GM12878 (cell line): ENCODE data around the gene RERG. TPM values are rescaled to one million over a fixed set of nuclear protein-coding genes. Genes with fewer than 3 reads are reported as not detected.

Experiments used
- ATAC-seq: fragments of 200-7000 bp; cut with Tn5 transposase; 3 replicates; pipeline ENCODE4 v1.9.1; 2020; ENCODE audit warnings: mild to moderate bottlenecking, moderate library complexity
- BruUV-seq: library from RNA; stranded (reverse); fragments of 400-500 nt; replicated peaks from 2 replicates; lab custom pipeline; 2021; lab: Mats Ljungman, UMichigan
- CTCF ChIA-PET: fragments of 300-600 bp; sonication (Branson Sonifier 250); formaldehyde crosslinking; extraction: SDS; loops from one replicate; lab custom pipeline; 2021; ENCODE audit warnings: inconsistent platforms; lab: Yijun Ruan, JAX
- POLR2A ChIA-PET: fragments of 350-600 bp; formaldehyde crosslinking; extraction: SDS; loops from one replicate; lab custom pipeline; 2021; ENCODE audit warnings: inconsistent platforms; lab: Charles Lee
- RAD21 ChIA-PET: fragments of 300-600 bp; sonication (Branson Sonifier 250); formaldehyde crosslinking; loops from one replicate; lab custom pipeline; 2023; ENCODE audit warnings: antibody characterized with exemption; ENCODE audit not compliant: unreplicated experiment; lab: Charles Lee
- SMC1A ChIA-PET: fragments of 300-600 bp; sonication (Branson Sonifier 250); formaldehyde crosslinking; loops from one replicate; lab custom pipeline; 2023; ENCODE audit not compliant: unreplicated experiment, uncharacterized antibody; lab: Charles Lee
- DNase-seq: peaks from one replicate; pipeline ENCODE4 v3.0.0-alpha.2; 2011; ENCODE audit warnings: low read depth, low spot score
- FAIRE-seq: peaks from 3 replicates; lab custom pipeline; 2011; peaks lifted over from hg19 to GRCh38; lab: Jason Lieb, UNC
- H2AFZ ChIP-seq: 2 replicates; pipeline ENCODE4 v1.6.0; 2011; ENCODE audit warnings: low read depth, low read length, control low read depth; ENCODE audit not compliant: control insufficient read depth
- H3K27ac ChIP-seq: 2 replicates; pipeline ENCODE4 v1.5.1; 2011; ENCODE audit warnings: control low read depth; ENCODE audit not compliant: control insufficient read depth, insufficient read depth
- H3K27me3 ChIP-seq, 2 experiments: replicated peaks in 1 of 2; 2 replicates each; pipeline versions ENCODE4 v1.6.0 to v1.6.1; 2011; ENCODE audit warnings: low read length in 1 of 2; ENCODE audit not compliant: control insufficient read depth in 2 of 2, insufficient read depth in 2 of 2
- H3K36me3 ChIP-seq, 2 experiments: 2 replicates each; pipeline ENCODE4 v1.5.1; 2011; ENCODE audit warnings: low read length in 1 of 2; ENCODE audit not compliant: control insufficient read depth in 2 of 2, insufficient read depth in 2 of 2
- H3K4me1 ChIP-seq: 2 replicates; pipeline ENCODE4 v1.6.1; 2011; ENCODE audit warnings: mild to moderate bottlenecking, low read length, moderate library complexity, mixed read lengths; ENCODE audit not compliant: control insufficient read depth, insufficient read depth
- H3K4me2 ChIP-seq: 2 replicates; pipeline ENCODE4 v1.6.0; 2011; ENCODE audit warnings: control low read depth; ENCODE audit not compliant: control insufficient read depth, insufficient read depth
- H3K4me3 ChIP-seq: fragments of 200-600 bp; sonication (generic); 2 replicates; pipeline ENCODE4 v1.5.1; 2016
- H3K79me2 ChIP-seq: 2 replicates; pipeline ENCODE4 v1.6.0; 2011; ENCODE audit warnings: low read length; ENCODE audit not compliant: control insufficient read depth, insufficient read depth
- H3K9ac ChIP-seq: 2 replicates; pipeline ENCODE4 v1.8.0; 2011; ENCODE audit warnings: low read length, control low read depth, mixed read lengths; ENCODE audit not compliant: control insufficient read depth, insufficient read depth
- H3K9me3 ChIP-seq: replicated peaks from 3 replicates; pipeline ENCODE4 v1.5.1; 2011; ENCODE audit warnings: mild to moderate bottlenecking, low read length; ENCODE audit not compliant: control insufficient read depth, insufficient read depth
- H4K20me1 ChIP-seq: 2 replicates; pipeline ENCODE4 v1.6.0; 2011; ENCODE audit not compliant: control insufficient read depth, insufficient read depth
- ESRRA ChIP-seq: IDR thresholded peaks from 2 replicates; pipeline ENCODE4 v1.6.1; 2012; ENCODE audit warnings: mild to moderate bottlenecking, low read length, improper control_type of control experiment
- KLF5 ChIP-seq: fragments of 450-650 bp; IDR thresholded peaks from 2 replicates; pipeline ENCODE4 v1.6.1; 2014; ENCODE audit warnings: mild to moderate bottlenecking; ENCODE audit not compliant: partially characterized antibody
- NR2F1 ChIP-seq: fragments of 450-650 bp; conservative IDR thresholded peaks from 2 replicates; pipeline ENCODE4 v1.6.1; 2017; ENCODE audit warnings: mild to moderate bottlenecking
- ZBED1 ChIP-seq: IDR thresholded peaks from 2 replicates; pipeline ENCODE4 v1.6.1; 2016; ENCODE audit warnings: borderline replicate concordance
- WGBS: methylation state at CpG from one replicate; pipeline ENCODE4 v1.1.6; 2016; ENCODE audit warnings: low lambda C conversion rate; ENCODE audit not compliant: insufficient replicate concordance, insufficient coverage; ENCODE audit errors: missing lambda C conversion rate; 5-methylcytosine and 5-hydroxymethylcytosine counted together
- in situ Hi-C: fragments of 300-500 bp; cut with MboI; formaldehyde crosslinking; loops from 9 replicates; pipeline ENCODE4 v1.14.3; 2018; ENCODE audit warnings: mixed read lengths
- intact Hi-C: fragments of 100-400 bp; cut with micrococcal nuclease; formaldehyde crosslinking; loops from one replicate; pipeline ENCODE4 v1.14.2; 2022; ENCODE audit not compliant: unreplicated experiment
- polyA plus RNA-seq, 11 experiments: library from polyadenylated mRNA; depleted of rRNA in 4 of 11; unstranded in 6 of 11; stranded (reverse) in 5 of 11; fragments of >200 nt; fragmentation: Nextera tagmentation in 4 of 11; fragmentation: Illumina TruSeq in 1 of 11; extraction: Ambion mirVana in 4 of 11; extraction: Trizol in 1 of 11; gene quantifications; 1 replicate in 1 of 11; 2 replicates in 10 of 11; pipeline versions ENCODE4 v1.2.1 to v1.2.3, GENCODE V29; 2011 to 2016; ENCODE audit warnings: inconsistent platforms in 2 of 11, missing spikeins in 2 of 11, low read depth in 1 of 11
- total RNA-seq, 4 experiments: library from RNA; depleted of rRNA in 3 of 4; stranded (reverse); fragments of >200 nt in 3 of 4; fragmentation: Illumina TruSeq in 1 of 4; extraction: Trizol in 1 of 4; gene quantifications; 2 replicates each; pipeline versions ENCODE4 v1.2.1 to v1.2.3, GENCODE V29; 2013 to 2021
- TF ChIP-seq, protein P1 (sequence below): fragments of 450-650 bp; IDR thresholded peaks from 2 replicates; pipeline ENCODE4 v1.6.1; 2017; ENCODE audit warnings: low read depth, mild to moderate bottlenecking, moderate library complexity
- TF ChIP-seq, protein P2 (sequence below): IDR thresholded peaks from 2 replicates; pipeline ENCODE4 v1.6.1; 2011; ENCODE audit warnings: low read depth, mild to moderate bottlenecking, low read length, moderate library complexity, borderline replicate concordance; ENCODE audit errors: extremely low read depth
- TF ChIP-seq, protein P3 (sequence below): IDR thresholded peaks from 2 replicates; pipeline ENCODE4 v1.6.1; 2012; ENCODE audit warnings: improper control_type of control experiment, low read depth, low read length; ENCODE audit not compliant: insufficient replicate concordance
- TF ChIP-seq, protein P4 (sequence below): fragments of 450-650 bp; IDR thresholded peaks from 2 replicates; pipeline ENCODE4 v1.6.1; 2018; ENCODE audit warnings: mild to moderate bottlenecking, low read depth, moderate library complexity; ENCODE audit not compliant: partially characterized antibody
- TF ChIP-seq, protein P5 (sequence below): fragments of 450-650 bp; IDR thresholded peaks from 2 replicates; pipeline ENCODE4 v1.6.1; 2016; ENCODE audit warnings: mild to moderate bottlenecking, moderate library complexity, borderline replicate concordance

The RERG gene
- total and polyA plus RNA-seq, 10 of the 15 experiments (the other 5 are each of a cell fraction or from before 2014, with no cell fraction given) = 0.03 to 5.3 (median 0.05) TPM; not detected in 5

DNA sequence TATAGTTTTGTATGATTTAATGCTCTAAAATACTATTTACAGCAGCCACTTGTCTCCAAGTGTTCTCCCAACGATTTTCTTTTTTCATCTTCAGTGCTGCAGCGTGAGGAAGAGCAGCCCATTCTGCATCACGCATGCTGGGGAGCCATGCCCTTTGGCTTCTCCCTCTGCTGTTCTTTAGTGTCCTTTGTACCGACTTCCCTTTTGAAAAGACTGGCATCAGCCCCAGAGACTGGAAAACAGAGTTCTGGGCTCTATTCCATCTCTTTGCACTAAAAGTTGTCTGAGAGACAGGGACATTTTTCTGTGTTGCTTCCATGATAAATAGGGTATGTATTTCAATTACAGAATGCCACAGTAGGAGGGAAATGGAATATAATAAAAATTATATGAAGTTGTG is 105.1 kb downstream of the RERG start:
- SMC1A ChIA-PET = no interaction called here
- FAIRE-seq (no peak), ATAC-seq (no peak), DNase-seq (no peak)
- CTCF ChIA-PET = no interaction called here
- in situ Hi-C loops = no loop called here
- BruUV-seq = no TSS peak
- no peaks in the 10 kb centered on the region for H3K36me3 ChIP-seq
- intact Hi-C loops = no loop called here
- no peaks in the 10 kb centered on the region for H3K4me1 ChIP-seq
- no peak overlapping the region for H2AFZ ChIP-seq
- no peak overlapping the region for H3K27ac ChIP-seq
- H3K9ac ChIP-seq = no peak overlapping the region
- no peaks in the 10 kb centered on the region for H3K9me3 ChIP-seq
- POLR2A ChIA-PET = no interaction called here
- no peak overlapping the region for H3K4me2 ChIP-seq
- no peak overlapping the region for H3K4me3 ChIP-seq
- RAD21 ChIA-PET = no interaction called here
- H4K20me1 ChIP-seq = no peaks in the 10 kb centered on the region
- WGBS = 23% methylated on average over 4 of the region's 4 CpGs
- no peaks in the 10 kb centered on the region for H3K27me3 ChIP-seq
- no peaks in the 10 kb centered on the region for H3K79me2 ChIP-seq
- TF ChIP-seq, protein P1, sequence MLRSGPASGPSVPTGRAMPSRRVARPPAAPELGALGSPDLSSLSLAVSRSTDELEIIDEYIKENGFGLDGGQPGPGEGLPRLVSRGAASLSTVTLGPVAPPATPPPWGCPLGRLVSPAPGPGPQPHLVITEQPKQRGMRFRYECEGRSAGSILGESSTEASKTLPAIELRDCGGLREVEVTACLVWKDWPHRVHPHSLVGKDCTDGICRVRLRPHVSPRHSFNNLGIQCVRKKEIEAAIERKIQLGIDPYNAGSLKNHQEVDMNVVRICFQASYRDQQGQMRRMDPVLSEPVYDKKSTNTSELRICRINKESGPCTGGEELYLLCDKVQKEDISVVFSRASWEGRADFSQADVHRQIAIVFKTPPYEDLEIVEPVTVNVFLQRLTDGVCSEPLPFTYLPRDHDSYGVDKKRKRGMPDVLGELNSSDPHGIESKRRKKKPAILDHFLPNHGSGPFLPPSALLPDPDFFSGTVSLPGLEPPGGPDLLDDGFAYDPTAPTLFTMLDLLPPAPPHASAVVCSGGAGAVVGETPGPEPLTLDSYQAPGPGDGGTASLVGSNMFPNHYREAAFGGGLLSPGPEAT = no peak
- TF ChIP-seq, protein P2, sequence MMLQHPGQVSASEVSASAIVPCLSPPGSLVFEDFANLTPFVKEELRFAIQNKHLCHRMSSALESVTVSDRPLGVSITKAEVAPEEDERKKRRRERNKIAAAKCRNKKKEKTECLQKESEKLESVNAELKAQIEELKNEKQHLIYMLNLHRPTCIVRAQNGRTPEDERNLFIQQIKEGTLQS = no peak
- TF ChIP-seq NR2F1 (no peak), ZBED1 (no peak), ESRRA (no peak), KLF5 (no peak)
- TF ChIP-seq, protein P3, sequence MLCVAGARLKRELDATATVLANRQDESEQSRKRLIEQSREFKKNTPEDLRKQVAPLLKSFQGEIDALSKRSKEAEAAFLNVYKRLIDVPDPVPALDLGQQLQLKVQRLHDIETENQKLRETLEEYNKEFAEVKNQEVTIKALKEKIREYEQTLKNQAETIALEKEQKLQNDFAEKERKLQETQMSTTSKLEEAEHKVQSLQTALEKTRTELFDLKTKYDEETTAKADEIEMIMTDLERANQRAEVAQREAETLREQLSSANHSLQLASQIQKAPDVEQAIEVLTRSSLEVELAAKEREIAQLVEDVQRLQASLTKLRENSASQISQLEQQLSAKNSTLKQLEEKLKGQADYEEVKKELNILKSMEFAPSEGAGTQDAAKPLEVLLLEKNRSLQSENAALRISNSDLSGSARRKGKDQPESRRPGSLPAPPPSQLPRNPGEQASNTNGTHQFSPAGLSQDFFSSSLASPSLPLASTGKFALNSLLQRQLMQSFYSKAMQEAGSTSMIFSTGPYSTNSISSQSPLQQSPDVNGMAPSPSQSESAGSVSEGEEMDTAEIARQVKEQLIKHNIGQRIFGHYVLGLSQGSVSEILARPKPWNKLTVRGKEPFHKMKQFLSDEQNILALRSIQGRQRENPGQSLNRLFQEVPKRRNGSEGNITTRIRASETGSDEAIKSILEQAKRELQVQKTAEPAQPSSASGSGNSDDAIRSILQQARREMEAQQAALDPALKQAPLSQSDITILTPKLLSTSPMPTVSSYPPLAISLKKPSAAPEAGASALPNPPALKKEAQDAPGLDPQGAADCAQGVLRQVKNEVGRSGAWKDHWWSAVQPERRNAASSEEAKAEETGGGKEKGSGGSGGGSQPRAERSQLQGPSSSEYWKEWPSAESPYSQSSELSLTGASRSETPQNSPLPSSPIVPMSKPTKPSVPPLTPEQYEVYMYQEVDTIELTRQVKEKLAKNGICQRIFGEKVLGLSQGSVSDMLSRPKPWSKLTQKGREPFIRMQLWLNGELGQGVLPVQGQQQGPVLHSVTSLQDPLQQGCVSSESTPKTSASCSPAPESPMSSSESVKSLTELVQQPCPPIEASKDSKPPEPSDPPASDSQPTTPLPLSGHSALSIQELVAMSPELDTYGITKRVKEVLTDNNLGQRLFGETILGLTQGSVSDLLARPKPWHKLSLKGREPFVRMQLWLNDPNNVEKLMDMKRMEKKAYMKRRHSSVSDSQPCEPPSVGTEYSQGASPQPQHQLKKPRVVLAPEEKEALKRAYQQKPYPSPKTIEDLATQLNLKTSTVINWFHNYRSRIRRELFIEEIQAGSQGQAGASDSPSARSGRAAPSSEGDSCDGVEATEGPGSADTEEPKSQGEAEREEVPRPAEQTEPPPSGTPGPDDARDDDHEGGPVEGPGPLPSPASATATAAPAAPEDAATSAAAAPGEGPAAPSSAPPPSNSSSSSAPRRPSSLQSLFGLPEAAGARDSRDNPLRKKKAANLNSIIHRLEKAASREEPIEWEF = no peak
- TF ChIP-seq, protein P4, sequence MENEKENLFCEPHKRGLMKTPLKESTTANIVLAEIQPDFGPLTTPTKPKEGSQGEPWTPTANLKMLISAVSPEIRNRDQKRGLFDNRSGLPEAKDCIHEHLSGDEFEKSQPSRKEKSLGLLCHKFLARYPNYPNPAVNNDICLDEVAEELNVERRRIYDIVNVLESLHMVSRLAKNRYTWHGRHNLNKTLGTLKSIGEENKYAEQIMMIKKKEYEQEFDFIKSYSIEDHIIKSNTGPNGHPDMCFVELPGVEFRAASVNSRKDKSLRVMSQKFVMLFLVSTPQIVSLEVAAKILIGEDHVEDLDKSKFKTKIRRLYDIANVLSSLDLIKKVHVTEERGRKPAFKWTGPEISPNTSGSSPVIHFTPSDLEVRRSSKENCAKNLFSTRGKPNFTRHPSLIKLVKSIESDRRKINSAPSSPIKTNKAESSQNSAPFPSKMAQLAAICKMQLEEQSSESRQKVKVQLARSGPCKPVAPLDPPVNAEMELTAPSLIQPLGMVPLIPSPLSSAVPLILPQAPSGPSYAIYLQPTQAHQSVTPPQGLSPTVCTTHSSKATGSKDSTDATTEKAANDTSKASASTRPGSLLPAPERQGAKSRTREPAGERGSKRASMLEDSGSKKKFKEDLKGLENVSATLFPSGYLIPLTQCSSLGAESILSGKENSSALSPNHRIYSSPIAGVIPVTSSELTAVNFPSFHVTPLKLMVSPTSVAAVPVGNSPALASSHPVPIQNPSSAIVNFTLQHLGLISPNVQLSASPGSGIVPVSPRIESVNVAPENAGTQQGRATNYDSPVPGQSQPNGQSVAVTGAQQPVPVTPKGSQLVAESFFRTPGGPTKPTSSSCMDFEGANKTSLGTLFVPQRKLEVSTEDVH = no peak
- TF ChIP-seq, protein P5, sequence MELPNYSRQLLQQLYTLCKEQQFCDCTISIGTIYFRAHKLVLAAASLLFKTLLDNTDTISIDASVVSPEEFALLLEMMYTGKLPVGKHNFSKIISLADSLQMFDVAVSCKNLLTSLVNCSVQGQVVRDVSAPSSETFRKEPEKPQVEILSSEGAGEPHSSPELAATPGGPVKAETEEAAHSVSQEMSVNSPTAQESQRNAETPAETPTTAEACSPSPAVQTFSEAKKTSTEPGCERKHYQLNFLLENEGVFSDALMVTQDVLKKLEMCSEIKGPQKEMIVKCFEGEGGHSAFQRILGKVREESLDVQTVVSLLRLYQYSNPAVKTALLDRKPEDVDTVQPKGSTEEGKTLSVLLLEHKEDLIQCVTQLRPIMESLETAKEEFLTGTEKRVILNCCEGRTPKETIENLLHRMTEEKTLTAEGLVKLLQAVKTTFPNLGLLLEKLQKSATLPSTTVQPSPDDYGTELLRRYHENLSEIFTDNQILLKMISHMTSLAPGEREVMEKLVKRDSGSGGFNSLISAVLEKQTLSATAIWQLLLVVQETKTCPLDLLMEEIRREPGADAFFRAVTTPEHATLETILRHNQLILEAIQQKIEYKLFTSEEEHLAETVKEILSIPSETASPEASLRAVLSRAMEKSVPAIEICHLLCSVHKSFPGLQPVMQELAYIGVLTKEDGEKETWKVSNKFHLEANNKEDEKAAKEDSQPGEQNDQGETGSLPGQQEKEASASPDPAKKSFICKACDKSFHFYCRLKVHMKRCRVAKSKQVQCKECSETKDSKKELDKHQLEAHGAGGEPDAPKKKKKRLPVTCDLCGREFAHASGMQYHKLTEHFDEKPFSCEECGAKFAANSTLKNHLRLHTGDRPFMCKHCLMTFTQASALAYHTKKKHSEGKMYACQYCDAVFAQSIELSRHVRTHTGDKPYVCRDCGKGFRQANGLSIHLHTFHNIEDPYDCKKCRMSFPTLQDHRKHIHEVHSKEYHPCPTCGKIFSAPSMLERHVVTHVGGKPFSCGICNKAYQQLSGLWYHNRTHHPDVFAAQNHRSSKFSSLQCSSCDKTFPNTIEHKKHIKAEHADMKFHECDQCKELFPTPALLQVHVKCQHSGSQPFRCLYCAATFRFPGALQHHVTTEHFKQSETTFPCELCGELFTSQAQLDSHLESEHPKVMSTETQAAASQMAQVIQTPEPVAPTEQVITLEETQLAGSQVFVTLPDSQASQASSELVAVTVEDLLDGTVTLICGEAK = no peak
